Activated naive CD4-positive, alpha-beta T cell treated with anti-CD3 and anti-CD28 coated beads, Interleukin-2, amount 50 U/mL, for 16 hours (primary cell): ENCODE data around the gene ZNF682.
A peak's percentile ranks its signal among the peaks of the same experiment; 100 is the strongest.
"Not testable (repeated sequence)": the region's sequence is repeated elsewhere in the genome, so short reads cannot be mapped to it uniquely, and the experiment has no call there.

ENCODE experiments used
- DNase-seq: peaks from one replicate; pipeline ENCODE4 v3.0.0-alpha.2; 2020

ZNF682 gene

GRCh38 chr19:19966862-19967261, 72.4 kb downstream of the ZNF682 start:
- no peak for DNase-seq

GRCh38 chr19:19966126-19966525, 73.2 kb downstream of the ZNF682 start:
- DNase-seq = not testable (repeated sequence)

GRCh38 chr19:19964416-19964815, 74.9 kb downstream of the ZNF682 start:
- no peak for DNase-seq

DNA sequence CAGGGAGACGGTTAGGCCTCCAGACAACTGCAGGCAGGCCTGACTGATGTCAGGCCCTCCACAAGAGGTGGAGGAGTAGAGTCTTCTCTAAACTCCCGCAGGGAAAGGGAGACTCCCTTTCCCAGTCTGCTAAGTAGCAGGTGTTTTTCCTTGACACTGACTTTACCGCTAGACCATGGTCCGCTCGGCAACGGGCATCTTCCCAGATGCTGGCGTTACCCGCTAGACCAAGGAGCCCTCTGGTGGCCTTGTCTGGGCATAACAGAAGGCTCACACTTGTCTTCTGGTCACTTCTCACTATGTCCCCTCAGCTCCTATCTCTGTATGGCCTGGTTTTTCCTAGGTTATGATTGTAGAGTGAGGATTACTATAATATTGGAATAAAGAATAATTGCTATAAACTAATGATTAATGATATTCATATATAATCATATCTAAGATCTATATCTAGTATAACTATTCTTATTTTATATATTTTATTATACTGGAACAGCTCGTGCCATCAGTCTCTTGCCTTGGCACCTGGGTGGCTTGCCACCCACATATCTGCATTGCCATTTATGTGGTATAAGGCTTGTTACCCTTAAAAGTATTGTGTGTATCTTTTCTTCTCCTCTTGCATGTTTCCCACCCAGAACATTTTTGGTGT, 80.0 kb downstream of the ZNF682 start:
- DNase-seq = peak; percentile 68

- not testable (repeated sequence) for DNase-seq
Measured at GRCh38 chr19:19957766-19958165, 81.5 kb downstream of the ZNF682 start.

DNA sequence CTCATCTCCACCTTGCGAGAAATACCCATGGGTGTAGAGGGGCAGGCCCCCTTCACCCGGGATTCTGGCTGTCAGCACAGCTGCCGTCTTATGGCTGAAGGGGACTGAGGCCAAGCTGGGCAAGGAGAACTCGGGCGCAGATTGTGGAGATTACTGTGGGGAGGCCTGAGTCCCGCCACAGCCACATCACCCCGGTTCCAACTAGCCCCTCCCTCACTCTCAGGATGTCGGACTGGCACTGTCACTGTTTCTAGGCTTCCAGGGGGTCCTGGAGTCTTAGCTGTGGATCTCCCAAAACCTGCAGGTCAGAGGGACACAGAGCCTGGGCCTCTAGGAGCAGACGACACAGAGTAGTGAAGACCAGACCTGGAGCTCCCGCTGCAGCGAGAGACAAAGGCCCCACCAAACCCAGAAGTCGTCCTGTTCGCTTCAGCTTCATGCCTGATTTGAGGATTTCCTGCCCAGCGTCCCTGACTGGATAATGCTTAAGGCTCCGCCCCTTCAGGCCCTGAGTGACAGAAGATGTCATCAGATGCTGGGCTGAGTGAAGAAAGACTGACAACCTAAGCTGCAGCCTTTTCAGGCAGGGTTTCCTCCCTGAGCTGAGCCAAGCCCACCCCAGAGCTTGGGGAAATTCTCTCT, 82.8 kb downstream of the ZNF682 start:
- DNase-seq = no peak

- DNase-seq = no peak
Measured at GRCh38 chr19:19955208-19955607, 84.1 kb downstream of the ZNF682 start.
